ENCODE measurements around the gene ITPR2.
"Not testable (repeated sequence)": the region's sequence is repeated elsewhere in the genome, so short reads cannot be mapped to it uniquely, and the experiment has no call there.

The ITPR2 gene

GRCh38 chr12:26777236-26777635, 55.8 kb downstream of the ITPR2 start:
- DNase-seq (ENCODE audit: insufficient read length, low spot score) (no peak), FAIRE-seq (no peak)
- TF ChIP-seq POLR2A (IDR thresholded peaks at IDR 0.05; ENCODE audit: low read depth, low read length), result no peak

- FAIRE-seq; DNase-seq (ENCODE audit: insufficient read length, low spot score): not testable (repeated sequence)
Observed at GRCh38 chr12:26775991-26776390, 57.0 kb downstream of the ITPR2 start.

GRCh38 chr12:26773313-26774104, 59.5 kb downstream of the ITPR2 start:
- FAIRE-seq (no peak), DNase-seq (ENCODE audit: insufficient read length, low spot score) (no peak)
- no peak for TF ChIP-seq POLR2A (IDR thresholded peaks at IDR 0.05; ENCODE audit: low read depth, low read length)

DNA sequence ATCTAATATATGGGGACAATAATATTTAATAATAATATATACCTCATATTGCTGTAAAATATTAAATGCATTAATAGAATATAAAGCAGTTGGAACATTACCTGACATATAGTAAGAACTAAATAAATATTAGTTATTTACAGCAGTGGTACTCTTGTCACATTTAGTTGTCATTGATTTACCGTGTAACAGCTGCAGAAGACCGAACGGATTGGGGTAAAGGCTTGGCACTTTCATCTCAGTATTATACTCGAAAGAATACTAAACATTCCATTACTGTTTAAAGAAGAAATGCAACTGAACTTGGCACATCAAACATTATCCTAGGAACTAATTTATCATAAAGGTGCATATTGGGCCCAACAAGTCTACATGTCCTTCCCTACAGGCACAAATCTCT, 61.1 kb downstream of the ITPR2 start:
- no peak for DNase-seq (ENCODE audit: insufficient read length, low spot score)
- no peak for TF ChIP-seq POLR2A (IDR thresholded peaks at IDR 0.05; ENCODE audit: low read depth, low read length)
- FAIRE-seq, result no peak

- no peak for FAIRE-seq
- no peak for DNase-seq (ENCODE audit: insufficient read length, low spot score)
- no peak for TF ChIP-seq POLR2A (IDR thresholded peaks at IDR 0.05; ENCODE audit: low read depth, low read length)
Observed at GRCh38 chr12:26770239-26771070, 62.5 kb downstream of the ITPR2 start.

DNA sequence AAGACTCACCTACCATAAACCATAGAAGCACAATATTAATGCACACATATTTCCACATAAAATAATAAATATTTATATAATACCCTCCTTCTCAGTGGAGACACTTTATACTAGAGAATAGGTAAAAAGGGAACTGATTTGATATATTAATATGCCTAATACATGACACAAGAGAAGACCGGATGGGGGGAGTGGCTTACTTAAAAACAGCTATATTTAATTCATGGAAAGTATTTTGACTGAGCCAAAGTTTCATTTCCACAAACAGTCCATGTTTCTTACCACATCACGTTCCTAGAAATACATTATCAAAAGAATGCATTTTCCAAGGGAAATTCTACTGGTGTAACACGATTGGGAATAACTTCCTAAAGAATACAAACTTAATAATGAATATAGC, 63.4 kb downstream of the ITPR2 start:
- DNase-seq (ENCODE audit: insufficient read length, low spot score) (no peak), FAIRE-seq (no peak)
- TF ChIP-seq POLR2A (IDR thresholded peaks at IDR 0.05; ENCODE audit: low read depth, low read length), result no peak

DNA sequence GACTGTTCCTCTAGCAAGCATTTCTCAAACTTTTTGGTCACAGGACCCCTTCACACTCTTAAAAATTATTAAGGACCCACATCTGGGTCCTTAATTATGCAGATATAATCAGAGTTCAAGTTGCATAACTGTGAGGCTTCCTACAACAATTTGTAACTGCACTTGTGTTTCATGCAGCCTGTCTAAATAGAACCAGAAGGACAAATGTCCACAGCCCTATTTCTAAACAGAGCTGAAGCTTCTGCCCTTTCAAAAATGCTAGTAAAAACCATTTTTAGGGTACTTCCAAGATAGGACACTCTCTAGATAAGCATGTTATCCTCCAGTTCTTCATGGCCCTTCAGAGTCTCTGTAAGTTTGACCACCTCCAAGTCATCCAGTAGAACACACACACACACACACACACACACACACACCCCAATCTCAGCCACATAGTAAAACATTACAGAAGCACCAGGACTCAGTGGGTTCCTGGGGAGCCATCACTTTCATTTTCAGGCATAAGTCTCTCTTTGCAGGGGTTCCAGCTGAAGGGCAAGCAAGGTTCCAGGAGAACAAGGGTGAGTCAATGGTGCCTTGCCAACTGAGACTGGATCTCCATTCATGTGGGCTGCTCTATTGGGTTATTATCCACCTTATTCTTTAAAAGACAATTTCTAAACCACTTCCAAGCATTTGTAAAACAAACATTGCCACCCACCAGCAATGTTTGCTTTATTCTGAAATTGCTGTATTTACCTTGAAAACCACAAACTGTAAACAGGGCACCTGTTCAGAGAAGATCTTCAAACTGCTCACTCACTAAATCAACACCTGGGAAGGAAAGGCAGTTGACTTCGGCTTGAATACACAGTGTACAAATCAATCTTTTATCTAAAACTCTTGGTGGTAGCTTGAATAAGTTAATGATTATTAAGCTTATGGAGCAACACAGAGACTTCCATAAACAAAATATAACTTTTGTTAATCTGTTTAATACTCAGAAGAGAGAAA, 64.1 kb downstream of the ITPR2 start:
- TF ChIP-seq POLR2A (IDR thresholded peaks at IDR 0.05; ENCODE audit: low read depth, low read length), result no peak
- FAIRE-seq (no peak), DNase-seq (ENCODE audit: insufficient read length, low spot score) (no peak)

DNA sequence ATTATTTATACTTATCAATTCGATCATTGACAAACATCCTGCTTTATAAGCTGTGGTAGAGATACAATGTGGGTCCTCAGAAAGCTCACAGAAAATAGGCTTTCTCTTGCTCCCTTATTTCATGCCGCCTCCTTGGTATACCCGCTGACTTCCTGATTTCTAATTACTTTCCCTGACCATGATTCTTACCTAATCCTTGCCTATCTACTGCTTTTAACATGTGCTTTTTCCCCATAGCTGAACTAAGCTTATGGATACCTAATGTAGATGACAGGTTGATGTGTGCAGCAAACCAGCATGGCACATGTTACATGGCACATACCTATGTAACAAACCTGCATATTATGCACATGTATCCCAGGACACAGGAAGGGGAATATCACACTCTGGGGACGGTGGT, 65.1 kb downstream of the ITPR2 start:
- FAIRE-seq (no peak), DNase-seq (ENCODE audit: insufficient read length, low spot score) (no peak)
- TF ChIP-seq POLR2A (IDR thresholded peaks at IDR 0.05; ENCODE audit: low read depth, low read length), result no peak

DNA sequence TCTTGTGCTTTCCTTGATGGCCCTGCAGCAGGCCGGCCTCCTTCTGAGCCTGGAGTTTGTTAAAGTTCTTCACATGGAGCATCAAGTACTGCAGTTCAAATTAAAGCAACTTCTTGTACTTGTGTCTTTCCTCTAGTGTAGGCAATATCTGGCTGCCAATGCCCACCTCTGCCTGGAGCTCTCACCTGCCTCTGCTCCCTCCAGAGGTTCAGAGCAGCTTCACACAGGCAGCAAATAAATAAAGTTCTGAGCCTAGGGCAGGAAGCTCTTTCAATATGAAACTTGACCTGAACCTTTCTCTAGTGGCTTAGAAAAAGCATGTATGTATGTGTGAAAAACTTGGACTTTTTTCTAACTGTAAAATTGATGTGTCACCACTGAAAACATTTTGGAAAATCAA, 65.9 kb downstream of the ITPR2 start:
- no peak for DNase-seq (ENCODE audit: insufficient read length, low spot score)
- FAIRE-seq, result no peak
- no peak for TF ChIP-seq POLR2A (IDR thresholded peaks at IDR 0.05; ENCODE audit: low read depth, low read length)

DNA sequence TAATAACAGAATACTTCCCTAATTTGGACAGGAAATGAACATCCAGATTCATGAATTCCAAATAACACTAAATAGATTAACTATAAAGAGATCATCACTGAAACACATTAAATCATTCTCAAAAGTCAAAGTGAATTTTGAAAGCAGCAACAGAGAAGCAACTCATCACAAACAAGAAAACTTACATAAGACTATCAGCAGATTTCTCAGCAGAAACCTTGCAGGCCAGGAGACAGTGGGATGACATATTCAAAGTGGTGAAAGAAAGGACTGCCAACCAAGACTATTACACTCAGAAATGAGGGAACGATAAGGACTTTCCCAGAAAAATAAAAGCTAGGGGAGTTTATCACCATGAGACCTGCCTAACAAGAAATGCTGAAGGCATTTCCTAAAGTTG, 70.8 kb downstream of the ITPR2 start:
- FAIRE-seq (no peak), DNase-seq (ENCODE audit: insufficient read length, low spot score) (no peak)
- no peak for TF ChIP-seq POLR2A (IDR thresholded peaks at IDR 0.05; ENCODE audit: low read depth, low read length)

DNA sequence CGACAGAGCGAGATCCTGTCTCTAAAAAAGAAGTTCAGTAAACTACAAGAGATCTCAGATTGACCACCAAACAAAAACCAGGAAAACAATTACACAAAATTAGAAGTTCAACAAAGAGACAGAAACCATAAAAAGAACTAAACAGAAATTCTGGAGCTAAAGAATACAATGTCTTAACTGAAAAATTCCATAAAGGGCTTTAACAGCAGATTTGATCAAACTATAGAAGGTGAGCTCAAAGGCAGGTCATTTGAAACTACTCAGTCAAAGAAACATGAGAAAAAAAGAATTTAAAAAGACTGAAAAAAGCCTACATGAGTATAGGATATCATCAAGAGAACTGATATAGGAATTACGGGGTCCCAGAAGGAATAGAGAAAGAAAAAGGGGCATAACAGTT, 71.2 kb downstream of the ITPR2 start:
- FAIRE-seq (no peak), DNase-seq (ENCODE audit: insufficient read length, low spot score) (no peak)
- no peak for TF ChIP-seq POLR2A (IDR thresholded peaks at IDR 0.05; ENCODE audit: low read depth, low read length)

- no peak for FAIRE-seq
- TF ChIP-seq POLR2A (IDR thresholded peaks at IDR 0.05; ENCODE audit: low read depth, low read length), result no peak
- DNase-seq (ENCODE audit: insufficient read length, low spot score), result no peak
Observed at GRCh38 chr12:26760657-26761293, 72.2 kb downstream of the ITPR2 start.

DNA sequence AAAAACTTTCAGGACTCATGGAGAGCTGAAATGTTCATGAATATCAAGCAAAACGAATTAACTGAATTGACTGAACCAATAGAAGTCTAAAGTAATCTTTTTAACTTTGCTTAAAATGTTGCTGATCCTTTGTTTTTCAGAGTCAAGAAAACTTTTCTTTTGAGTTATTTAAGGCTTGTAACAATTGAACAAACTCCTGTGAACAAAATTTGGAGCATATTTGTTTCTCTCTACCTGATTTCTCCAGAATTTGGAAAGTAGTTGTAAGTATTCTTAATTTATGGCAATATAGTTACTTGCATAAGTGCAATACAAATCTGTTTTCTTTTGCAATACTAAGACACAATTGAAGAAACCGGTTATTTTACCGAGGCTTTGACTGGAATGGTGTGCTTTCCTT, 77.6 kb downstream of the ITPR2 start:
- DNase-seq (ENCODE audit: insufficient read length, low spot score); FAIRE-seq: not testable (repeated sequence)
